Measurements from ENCODE around the gene AKT3.

DNA sequence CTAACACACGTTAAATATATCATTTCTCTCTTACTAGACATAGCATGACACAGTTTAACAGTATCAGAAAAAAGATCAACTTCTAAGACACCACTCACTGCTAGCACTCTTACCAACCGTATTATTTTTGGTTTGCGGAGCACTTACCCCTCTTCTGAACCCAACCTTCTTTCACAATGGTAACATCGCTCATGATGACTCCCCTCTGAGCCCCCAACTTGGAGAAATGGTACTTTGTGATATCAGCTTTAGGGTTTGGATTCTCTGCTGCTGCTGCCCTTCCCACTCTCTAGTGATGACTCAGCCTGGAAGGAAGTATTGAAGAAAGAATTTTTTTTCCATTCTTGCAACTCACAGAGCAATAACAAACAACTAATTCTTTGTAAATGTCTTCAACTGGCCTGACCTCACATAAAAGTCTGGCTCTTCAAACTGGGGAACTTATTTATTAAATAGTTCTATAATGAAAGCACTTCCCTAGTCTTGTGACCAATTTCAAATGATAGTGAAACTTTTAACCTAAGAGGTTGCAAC is 7.0 kb downstream of the AKT3 start:
- TF ChIP-seq, protein P1, sequence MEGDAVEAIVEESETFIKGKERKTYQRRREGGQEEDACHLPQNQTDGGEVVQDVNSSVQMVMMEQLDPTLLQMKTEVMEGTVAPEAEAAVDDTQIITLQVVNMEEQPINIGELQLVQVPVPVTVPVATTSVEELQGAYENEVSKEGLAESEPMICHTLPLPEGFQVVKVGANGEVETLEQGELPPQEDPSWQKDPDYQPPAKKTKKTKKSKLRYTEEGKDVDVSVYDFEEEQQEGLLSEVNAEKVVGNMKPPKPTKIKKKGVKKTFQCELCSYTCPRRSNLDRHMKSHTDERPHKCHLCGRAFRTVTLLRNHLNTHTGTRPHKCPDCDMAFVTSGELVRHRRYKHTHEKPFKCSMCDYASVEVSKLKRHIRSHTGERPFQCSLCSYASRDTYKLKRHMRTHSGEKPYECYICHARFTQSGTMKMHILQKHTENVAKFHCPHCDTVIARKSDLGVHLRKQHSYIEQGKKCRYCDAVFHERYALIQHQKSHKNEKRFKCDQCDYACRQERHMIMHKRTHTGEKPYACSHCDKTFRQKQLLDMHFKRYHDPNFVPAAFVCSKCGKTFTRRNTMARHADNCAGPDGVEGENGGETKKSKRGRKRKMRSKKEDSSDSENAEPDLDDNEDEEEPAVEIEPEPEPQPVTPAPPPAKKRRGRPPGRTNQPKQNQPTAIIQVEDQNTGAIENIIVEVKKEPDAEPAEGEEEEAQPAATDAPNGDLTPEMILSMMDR (conservative IDR thresholded peaks at IDR 0.05; ENCODE audit: low read length) = no peak
- TF ChIP-seq EZH2phosphoT487 (IDR thresholded peaks at IDR 0.05; ENCODE audit: borderline replicate concordance) = no peak
